Measurements from ENCODE around the gene CATSPER1.
A peak's percentile ranks its signal among the peaks of the same experiment; 100 is the strongest.

Gene CATSPER1

DNA sequence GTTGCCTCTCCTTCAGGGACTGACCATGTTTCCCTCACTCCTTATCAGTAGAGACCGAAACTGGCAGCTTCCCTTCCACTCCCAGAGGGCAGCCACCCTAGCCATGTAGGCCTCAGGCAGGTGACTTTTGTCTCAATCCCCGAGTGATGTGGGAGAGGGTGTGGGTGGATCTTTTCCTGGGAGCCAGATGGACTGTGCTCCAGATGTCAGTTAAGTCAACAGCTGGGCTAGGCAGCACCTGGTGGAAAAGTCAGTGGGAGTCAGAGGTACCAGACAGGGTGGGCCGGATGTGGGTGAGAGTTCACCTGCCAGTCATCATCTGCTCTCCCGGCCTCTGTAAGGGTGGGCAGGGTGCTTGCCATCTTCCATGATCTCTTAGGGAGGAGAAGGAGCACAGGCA is 22.1 kb downstream of the CATSPER1 start:
- Histone ChIP-seq H3K36me3 (ENCODE audit: control insufficient read depth in 5 of 5, insufficient read depth in 5 of 5, low read length in 5 of 5) (peaks cover under 1 to 30% (median 26%) of the 10 kb centered on the region in 5 donors), H3K9me3 (ENCODE audit: control insufficient read depth in 5 of 5, low read length in 5 of 5) (no peaks in the 10 kb centered on the region), H3K4me3 (ENCODE audit: low read depth in 1 of 5, low read length in 5 of 5) (no peak overlapping the region), H3K27ac (ENCODE audit: low read depth, low read length) (no peak overlapping the region), H3K4me1 (ENCODE audit: control insufficient read depth in 5 of 5, insufficient read depth in 5 of 5, low read length in 5 of 5) (peaks cover 2 to 27% (median 21%) of the 10 kb centered on the region in 5 donors), H3K27me3 (ENCODE audit: control insufficient read depth in 5 of 5, insufficient read depth in 4 of 5, low read length in 5 of 5) (no peaks in the 10 kb centered on the region), H3K9ac (ENCODE audit: low read length in 5 of 5) (peak overlapping the region in 1 of 5 donors; percentile 26)

DNA sequence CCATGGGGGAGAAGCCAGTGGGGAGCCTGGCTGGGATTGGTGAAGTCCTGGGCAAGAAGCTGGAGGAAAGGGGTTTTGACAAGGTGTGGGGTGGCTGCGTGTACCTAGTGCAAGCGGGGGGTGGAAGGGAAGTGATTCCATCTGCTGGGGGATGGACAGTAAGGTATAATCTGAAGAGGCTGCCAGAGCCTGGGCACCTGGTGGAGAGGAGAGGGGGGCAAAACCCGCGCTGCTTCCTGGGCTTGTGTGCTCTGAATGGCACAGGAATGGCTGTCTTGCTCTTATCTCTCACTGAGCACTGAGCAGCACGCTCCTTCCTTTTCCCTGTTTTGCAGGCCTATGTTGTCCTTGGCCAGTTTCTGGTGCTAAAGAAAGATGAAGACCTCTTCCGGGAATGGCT is 23.0 kb downstream of the CATSPER1 start:
- H3K9ac ChIP-seq (ENCODE audit: low read length in 5 of 5), result peak overlapping the region in 4 of 5 donors; percentile 51 to 97 (median 86)
- H3K27ac ChIP-seq (ENCODE audit: low read depth, low read length), result peak overlapping the region; percentile 98
- H3K4me3 ChIP-seq (ENCODE audit: low read depth in 1 of 5, low read length in 5 of 5), result peak overlapping the region in 4 of 5 donors; percentile 77 to 100 (median 96)
- H3K36me3 ChIP-seq (ENCODE audit: control insufficient read depth in 5 of 5, insufficient read depth in 5 of 5, low read length in 5 of 5), result peaks cover 6 to 39% (median 35%) of the 10 kb centered on the region in 5 donors
- H3K4me1 ChIP-seq (ENCODE audit: control insufficient read depth in 5 of 5, insufficient read depth in 5 of 5, low read length in 5 of 5), result peaks cover 2 to 27% (median 21%) of the 10 kb centered on the region in 5 donors
- H3K9me3 ChIP-seq (ENCODE audit: control insufficient read depth in 5 of 5, low read length in 5 of 5), result no peaks in the 10 kb centered on the region
- H3K27me3 ChIP-seq (ENCODE audit: control insufficient read depth in 5 of 5, insufficient read depth in 4 of 5, low read length in 5 of 5), result no peaks in the 10 kb centered on the region

- no peaks in the 10 kb centered on the region for H3K27me3 ChIP-seq (ENCODE audit: control insufficient read depth in 5 of 5, insufficient read depth in 4 of 5, low read length in 5 of 5)
- peak overlapping the region; percentile 98 for H3K27ac ChIP-seq (ENCODE audit: low read depth, low read length)
- no peaks in the 10 kb centered on the region for H3K9me3 ChIP-seq (ENCODE audit: control insufficient read depth in 5 of 5, low read length in 5 of 5)
- peak overlapping the region in 4 of 5 donors; percentile 86 to 98 (median 92) for H3K9ac ChIP-seq (ENCODE audit: low read length in 5 of 5)
- peaks cover 7 to 44% (median 40%) of the 10 kb centered on the region in 5 donors for H3K36me3 ChIP-seq (ENCODE audit: control insufficient read depth in 5 of 5, insufficient read depth in 5 of 5, low read length in 5 of 5)
- peaks cover 2 to 27% (median 21%) of the 10 kb centered on the region in 5 donors for H3K4me1 ChIP-seq (ENCODE audit: control insufficient read depth in 5 of 5, insufficient read depth in 5 of 5, low read length in 5 of 5)
- H3K4me3 ChIP-seq (ENCODE audit: low read depth in 1 of 5, low read length in 5 of 5), result peak overlapping the region; percentile 77 to 100 (median 97)
These were observed 23.5 kb downstream of the CATSPER1 start for GRCh38 chr11:66002648-66003225.

DNA sequence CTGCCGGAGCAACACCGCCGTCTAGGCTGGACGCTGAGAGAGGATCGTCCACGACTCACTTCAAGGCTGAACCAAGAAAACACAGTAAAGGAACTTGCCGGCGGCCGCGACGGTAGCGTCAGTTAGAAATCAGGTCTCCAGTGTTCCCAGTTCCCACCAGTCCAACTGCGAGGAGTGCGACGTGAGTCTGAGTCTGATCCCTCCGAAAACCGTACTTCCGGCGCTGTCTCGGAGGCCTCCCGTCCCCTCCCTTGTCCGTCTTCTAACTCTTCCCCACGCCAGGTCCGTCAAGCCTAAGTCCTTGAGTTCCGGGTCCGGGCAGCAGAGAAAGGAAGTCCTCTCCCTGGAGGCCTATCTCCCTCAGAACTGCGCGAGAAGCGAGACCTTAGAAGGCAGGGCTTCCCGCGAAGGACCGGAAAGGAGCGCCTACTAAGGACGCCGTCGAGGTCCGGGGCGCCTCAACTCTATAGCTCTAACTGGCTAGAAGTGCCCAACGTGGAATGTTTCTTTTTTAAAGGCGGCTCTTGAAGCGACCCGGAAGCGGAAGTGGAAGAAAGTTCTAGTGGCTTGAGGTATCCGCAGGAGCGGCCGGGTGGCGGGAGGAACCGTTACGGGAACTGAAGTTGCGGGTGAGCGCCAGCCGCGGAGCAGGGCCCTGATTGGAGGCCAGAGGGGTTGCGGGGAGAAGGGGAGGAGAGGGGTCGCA is 24.2 kb downstream of the CATSPER1 start, which contains the start of the genes BANF1 and EIF1AD:
TSS of gene BANF1 (plus strand) at position 562 of the 706 bp plus-strand sequence. CDS start 748 bp downstream, outside the sequence.
TSS of gene EIF1AD (minus strand) at position 216 of the 706 bp plus-strand sequence. CDS start 1,768 bp downstream, outside the sequence.
- H3K27ac ChIP-seq (ENCODE audit: low read depth, low read length), result peak within 1 kb of the TSS; percentile 98
- H3K27me3 ChIP-seq (ENCODE audit: control insufficient read depth in 5 of 5, insufficient read depth in 4 of 5, low read length in 5 of 5), result no peaks in the 10 kb centered on the region
- H3K36me3 ChIP-seq (ENCODE audit: control insufficient read depth in 5 of 5, insufficient read depth in 5 of 5, low read length in 5 of 5), result peaks cover 10 to 51% (median 47%) of the 10 kb centered on the region in 5 donors
- peak within 1 kb of the TSS; percentile 77 to 100 (median 97) for H3K4me3 ChIP-seq (ENCODE audit: low read depth in 1 of 5, low read length in 5 of 5)
- peak within 1 kb of the TSS; percentile 86 to 99 (median 98) for H3K9ac ChIP-seq (ENCODE audit: low read length in 5 of 5)
- H3K9me3 ChIP-seq (ENCODE audit: control insufficient read depth in 5 of 5, low read length in 5 of 5), result no peaks in the 10 kb centered on the region
- H3K4me1 ChIP-seq (ENCODE audit: control insufficient read depth in 5 of 5, insufficient read depth in 5 of 5, low read length in 5 of 5), result peaks cover 2 to 27% (median 21%) of the 10 kb centered on the region in 5 donors

DNA sequence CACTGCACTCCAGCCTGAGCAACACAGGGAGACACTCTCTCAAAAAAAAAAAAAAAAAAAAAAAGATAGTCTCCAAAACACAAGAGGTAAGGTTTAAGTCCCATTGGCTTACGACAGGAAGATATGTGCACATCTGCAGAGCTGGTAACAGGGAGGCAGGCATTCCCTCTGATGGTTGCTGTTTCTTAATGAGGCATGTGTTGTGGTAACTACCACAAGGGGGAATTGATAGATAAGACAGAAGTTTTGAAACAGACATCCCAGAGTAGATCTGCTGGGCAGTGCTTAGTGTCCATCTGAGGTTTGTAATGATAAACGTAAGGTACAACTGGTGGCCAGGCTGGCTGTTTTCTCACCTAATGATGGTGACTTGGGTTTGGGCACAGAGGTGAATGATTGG is 29.0 kb downstream of the CATSPER1 start:
- no peaks in the 10 kb centered on the region for H3K27me3 ChIP-seq (ENCODE audit: control insufficient read depth in 5 of 5, insufficient read depth in 4 of 5, low read length in 5 of 5)
- no peaks in the 10 kb centered on the region for H3K9me3 ChIP-seq (ENCODE audit: control insufficient read depth in 5 of 5, low read length in 5 of 5)
- peaks cover 10 to 40% (median 36%) of the 10 kb centered on the region in 5 donors for H3K36me3 ChIP-seq (ENCODE audit: control insufficient read depth in 5 of 5, insufficient read depth in 5 of 5, low read length in 5 of 5)
- H3K4me1 ChIP-seq (ENCODE audit: control insufficient read depth in 5 of 5, insufficient read depth in 5 of 5, low read length in 5 of 5), result peaks cover 2 to 18% (median 13%) of the 10 kb centered on the region in 5 donors
- no peak overlapping the region for H3K27ac ChIP-seq (ENCODE audit: low read depth, low read length)
- H3K4me3 ChIP-seq (ENCODE audit: low read depth in 1 of 5, low read length in 5 of 5), result no peak overlapping the region
- H3K9ac ChIP-seq (ENCODE audit: low read length in 5 of 5), result no peak overlapping the region

DNA sequence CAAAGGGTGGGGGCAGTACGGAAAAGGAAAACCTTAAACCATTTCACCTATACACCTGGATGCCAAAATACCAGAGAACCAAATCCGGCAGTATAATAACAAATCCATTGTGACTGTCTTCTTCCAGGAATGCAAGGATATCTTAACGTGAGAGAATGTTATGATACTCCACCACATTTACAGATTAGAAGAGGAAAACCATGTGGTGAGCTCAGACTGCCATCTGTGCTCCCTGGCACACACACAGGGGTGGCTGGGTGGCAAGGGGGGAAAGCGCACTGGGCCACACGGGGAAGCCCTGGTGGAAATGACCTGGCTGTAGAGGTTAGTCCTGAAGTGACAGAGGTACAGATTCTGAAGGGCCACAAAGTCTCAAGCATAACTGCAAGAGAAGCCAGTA is 34.2 kb downstream of the CATSPER1 start:
- H3K27ac ChIP-seq (ENCODE audit: low read depth, low read length), result no peak overlapping the region
- H3K4me3 ChIP-seq (ENCODE audit: low read depth in 1 of 5, low read length in 5 of 5), result no peak overlapping the region
- H3K4me1 ChIP-seq (ENCODE audit: control insufficient read depth in 5 of 5, insufficient read depth in 5 of 5, low read length in 5 of 5), result no peaks in the 10 kb centered on the region
- H3K36me3 ChIP-seq (ENCODE audit: control insufficient read depth in 5 of 5, insufficient read depth in 5 of 5, low read length in 5 of 5), result peaks cover 0 to 6% (median 4%) of the 10 kb centered on the region in 5 donors
- no peaks in the 10 kb centered on the region for H3K9me3 ChIP-seq (ENCODE audit: control insufficient read depth in 5 of 5, low read length in 5 of 5)
- H3K27me3 ChIP-seq (ENCODE audit: control insufficient read depth in 5 of 5, insufficient read depth in 4 of 5, low read length in 5 of 5), result no peaks in the 10 kb centered on the region
- H3K9ac ChIP-seq (ENCODE audit: low read length in 5 of 5), result no peak overlapping the region

GRCh38 chr11:65988791-65989592 is 37.3 kb downstream of the CATSPER1 start:
- peaks cover 0 to 2% (median 0%) of the 10 kb centered on the region in 5 donors for H3K36me3 ChIP-seq (ENCODE audit: control insufficient read depth in 5 of 5, insufficient read depth in 5 of 5, low read length in 5 of 5)
- H3K27me3 ChIP-seq (ENCODE audit: control insufficient read depth in 5 of 5, insufficient read depth in 4 of 5, low read length in 5 of 5), result no peaks in the 10 kb centered on the region
- H3K4me3 ChIP-seq (ENCODE audit: low read depth in 1 of 5, low read length in 5 of 5), result no peak overlapping the region
- H3K9ac ChIP-seq (ENCODE audit: low read length in 5 of 5), result no peak overlapping the region
- no peak overlapping the region for H3K27ac ChIP-seq (ENCODE audit: low read depth, low read length)
- no peaks in the 10 kb centered on the region for H3K4me1 ChIP-seq (ENCODE audit: control insufficient read depth in 5 of 5, insufficient read depth in 5 of 5, low read length in 5 of 5)
- H3K9me3 ChIP-seq (ENCODE audit: control insufficient read depth in 5 of 5, low read length in 5 of 5), result no peaks in the 10 kb centered on the region

- Histone ChIP-seq H3K4me1 (ENCODE audit: control insufficient read depth in 5 of 5, insufficient read depth in 5 of 5, low read length in 5 of 5) (no peaks in the 10 kb centered on the region), H3K4me3 (ENCODE audit: low read depth in 1 of 5, low read length in 5 of 5) (no peak overlapping the region), H3K9ac (ENCODE audit: low read length in 5 of 5) (peak overlapping the region in 1 of 5 donors; percentile 30), H3K27me3 (ENCODE audit: control insufficient read depth in 5 of 5, insufficient read depth in 4 of 5, low read length in 5 of 5) (no peaks in the 10 kb centered on the region), H3K27ac (ENCODE audit: low read depth, low read length) (no peak overlapping the region), H3K9me3 (ENCODE audit: control insufficient read depth in 5 of 5, low read length in 5 of 5) (no peaks in the 10 kb centered on the region), H3K36me3 (ENCODE audit: control insufficient read depth in 5 of 5, insufficient read depth in 5 of 5, low read length in 5 of 5) (peaks cover 0 to 2% (median 0%) of the 10 kb centered on the region in 5 donors)
These were observed 38.9 kb downstream of the CATSPER1 start for GRCh38 chr11:65987336-65987735.

- Histone ChIP-seq H3K27ac (ENCODE audit: low read depth, low read length) (no peak overlapping the region), H3K36me3 (ENCODE audit: control insufficient read depth in 5 of 5, insufficient read depth in 5 of 5, low read length in 5 of 5) (peaks cover 0 to 17% (median 10%) of the 10 kb centered on the region in 5 donors), H3K9me3 (ENCODE audit: control insufficient read depth in 5 of 5, low read length in 5 of 5) (no peaks in the 10 kb centered on the region)
These were observed 42.7 kb downstream of the CATSPER1 start for GRCh38 chr11:65983589-65983987.

More at GRCh38 chr11:65983589-65983987, 42.7 kb downstream of the CATSPER1 start:
- Histone ChIP-seq H3K9ac (ENCODE audit: low read length in 5 of 5) (no peak overlapping the region), H3K27me3 (ENCODE audit: control insufficient read depth in 5 of 5, insufficient read depth in 4 of 5, low read length in 5 of 5) (no peaks in the 10 kb centered on the region), H3K4me3 (ENCODE audit: low read depth in 1 of 5, low read length in 5 of 5) (no peak overlapping the region), H3K4me1 (ENCODE audit: control insufficient read depth in 5 of 5, insufficient read depth in 5 of 5, low read length in 5 of 5) (no peaks in the 10 kb centered on the region)
